CMK (cell line): Measurements from ENCODE around the gene GLCE.

ENCODE experiments used
- DNase-seq: peaks from one replicate; pipeline ENCODE4 v3.0.0-alpha.2; 2010; ENCODE audit warnings: low read depth

The GLCE gene

DNA sequence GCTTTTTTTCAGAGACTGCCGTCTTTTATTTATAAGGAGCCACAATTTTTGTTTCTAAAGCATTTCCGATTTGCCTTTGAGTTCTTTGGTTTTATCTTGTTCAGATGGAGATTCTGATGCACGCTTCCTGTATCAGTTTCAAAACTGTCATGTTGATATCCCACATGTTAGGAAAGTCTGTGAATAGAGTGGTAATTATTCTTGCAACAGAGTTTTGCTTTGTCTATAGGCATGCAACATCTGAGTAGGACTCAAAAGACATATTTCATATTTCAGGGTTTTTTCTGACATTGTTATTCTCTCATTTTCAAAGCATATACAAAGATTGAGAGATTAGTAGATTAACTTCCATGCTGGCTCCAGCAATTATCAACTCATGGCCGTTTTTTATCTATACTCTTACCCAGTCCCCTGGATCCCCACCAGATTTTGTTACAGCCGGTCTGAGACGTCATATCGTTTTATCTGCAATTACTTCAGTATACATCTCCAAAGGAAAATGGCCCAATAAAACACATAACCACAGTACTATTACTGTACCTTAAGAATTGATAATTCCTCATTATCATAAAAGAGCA lies 160.6 kb downstream of the GLCE start:
- no peak for DNase-seq
